Stimulated activated CD4-positive, alpha-beta T cell treated with anti-CD3 and anti-CD28 coated beads, Interleukin-1b, Interleukin-23, amount 100 ng/mL, for 24 hours (primary cell): ENCODE measurements around the gene UGT1A8.
"Not testable (repeated sequence)": the region's sequence is repeated elsewhere in the genome, so short reads cannot be mapped to it uniquely, and the experiment has no call there.

ENCODE experiments used
- DNase-seq, 4 experiments: peaks; one replicate each; pipeline ENCODE4 v3.0.0-alpha.2; 2020; ENCODE audit warnings: low read depth in 4 of 4, low spot score in 1 of 4

Gene UGT1A8

DNA sequence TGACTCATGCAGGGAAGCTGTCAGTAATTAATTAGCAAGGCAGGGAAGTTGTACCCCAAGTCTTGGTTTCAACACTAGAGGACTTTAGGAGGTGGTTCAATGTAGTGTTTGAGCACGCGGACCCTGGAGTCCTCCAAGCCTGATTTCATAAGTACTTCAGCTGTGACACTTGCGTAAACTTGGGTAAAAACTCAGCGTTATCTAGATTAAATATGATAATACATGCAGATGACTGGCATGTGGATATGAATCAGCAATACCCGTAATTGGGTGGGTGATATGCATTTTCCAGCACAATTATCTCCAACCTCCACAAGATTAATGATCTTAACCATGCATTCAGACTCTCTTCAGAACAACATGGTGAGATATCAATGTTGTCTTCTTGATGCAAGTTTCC is 69.5 kb downstream of the UGT1A8 start:
- no peak for DNase-seq

DNA sequence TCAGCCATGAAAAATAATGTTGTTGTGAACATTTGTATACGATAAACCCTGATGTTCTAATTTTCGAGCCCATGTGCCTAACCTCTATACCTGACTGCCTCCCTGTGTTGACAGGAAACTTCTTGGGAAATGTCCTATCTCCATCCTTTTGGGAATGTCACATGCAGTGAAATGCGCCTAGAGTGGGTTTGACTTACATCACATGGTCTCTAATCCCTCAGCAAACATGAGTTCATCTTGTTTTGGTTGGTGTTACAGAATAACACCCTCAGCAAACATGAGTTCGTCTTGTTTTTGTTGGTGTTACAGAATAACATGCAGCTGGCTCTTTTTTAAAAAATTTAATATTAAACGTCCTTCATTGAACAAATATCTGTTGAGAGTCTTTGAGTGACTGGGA is 70.9 kb downstream of the UGT1A8 start:
- DNase-seq = no peak

DNA sequence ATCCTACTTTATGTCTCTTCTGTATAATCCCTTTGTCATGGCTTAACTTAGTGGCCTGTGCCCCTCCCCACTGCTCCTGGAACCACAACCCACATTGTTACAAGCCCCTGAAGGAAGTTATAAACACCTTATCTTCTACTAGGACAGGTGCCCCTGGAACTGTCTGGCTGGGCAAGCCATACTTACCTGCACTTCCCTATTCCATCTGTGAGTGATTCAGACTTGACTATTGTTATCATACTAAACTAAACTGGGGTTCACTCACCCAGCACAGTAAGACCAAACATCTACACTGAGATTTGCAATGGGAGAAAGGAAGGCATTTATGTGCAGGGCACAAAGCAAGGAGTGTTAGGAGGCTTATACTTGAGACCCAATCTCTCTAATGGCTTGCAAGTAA is 71.6 kb downstream of the UGT1A8 start:
- no peak for DNase-seq

DNA sequence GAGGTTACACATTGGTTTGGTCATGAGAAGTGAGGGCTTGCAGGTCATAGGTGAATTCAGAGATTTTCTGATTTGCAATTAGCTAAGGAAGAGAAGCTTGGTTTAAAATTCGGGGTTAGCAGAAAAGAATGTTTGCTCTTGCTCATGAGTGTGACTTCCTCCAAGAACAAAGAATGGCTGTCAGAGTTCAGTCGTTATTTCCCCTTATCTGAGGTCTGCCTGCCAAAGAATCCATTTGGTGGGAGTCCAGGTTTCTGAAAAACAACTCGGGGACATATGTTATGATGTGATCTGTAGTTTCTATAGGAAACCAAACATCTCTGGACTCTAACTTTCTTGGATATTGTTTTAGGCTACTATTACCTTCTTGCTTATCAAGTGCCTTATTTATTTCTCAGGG is 72.1 kb downstream of the UGT1A8 start:
- DNase-seq = no peak

DNA sequence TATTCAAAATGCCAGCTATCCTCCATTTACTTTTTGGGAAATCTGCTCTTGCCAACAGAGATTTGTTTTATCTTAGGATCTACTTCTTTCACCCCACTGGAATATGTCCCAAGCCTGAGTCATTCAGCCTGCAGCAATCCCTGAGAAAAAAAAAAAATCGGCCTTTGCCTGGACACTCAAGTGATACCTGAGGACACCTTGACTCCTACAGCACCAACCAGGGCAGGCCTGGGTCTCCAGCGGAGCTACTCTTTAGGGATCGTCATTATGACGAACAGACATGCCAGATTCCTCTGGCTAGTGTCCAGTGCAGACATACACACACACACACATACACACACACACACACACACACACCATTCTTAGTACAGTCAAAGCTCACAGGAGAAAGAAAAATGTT is 73.0 kb downstream of the UGT1A8 start:
- DNase-seq = no peak

DNA sequence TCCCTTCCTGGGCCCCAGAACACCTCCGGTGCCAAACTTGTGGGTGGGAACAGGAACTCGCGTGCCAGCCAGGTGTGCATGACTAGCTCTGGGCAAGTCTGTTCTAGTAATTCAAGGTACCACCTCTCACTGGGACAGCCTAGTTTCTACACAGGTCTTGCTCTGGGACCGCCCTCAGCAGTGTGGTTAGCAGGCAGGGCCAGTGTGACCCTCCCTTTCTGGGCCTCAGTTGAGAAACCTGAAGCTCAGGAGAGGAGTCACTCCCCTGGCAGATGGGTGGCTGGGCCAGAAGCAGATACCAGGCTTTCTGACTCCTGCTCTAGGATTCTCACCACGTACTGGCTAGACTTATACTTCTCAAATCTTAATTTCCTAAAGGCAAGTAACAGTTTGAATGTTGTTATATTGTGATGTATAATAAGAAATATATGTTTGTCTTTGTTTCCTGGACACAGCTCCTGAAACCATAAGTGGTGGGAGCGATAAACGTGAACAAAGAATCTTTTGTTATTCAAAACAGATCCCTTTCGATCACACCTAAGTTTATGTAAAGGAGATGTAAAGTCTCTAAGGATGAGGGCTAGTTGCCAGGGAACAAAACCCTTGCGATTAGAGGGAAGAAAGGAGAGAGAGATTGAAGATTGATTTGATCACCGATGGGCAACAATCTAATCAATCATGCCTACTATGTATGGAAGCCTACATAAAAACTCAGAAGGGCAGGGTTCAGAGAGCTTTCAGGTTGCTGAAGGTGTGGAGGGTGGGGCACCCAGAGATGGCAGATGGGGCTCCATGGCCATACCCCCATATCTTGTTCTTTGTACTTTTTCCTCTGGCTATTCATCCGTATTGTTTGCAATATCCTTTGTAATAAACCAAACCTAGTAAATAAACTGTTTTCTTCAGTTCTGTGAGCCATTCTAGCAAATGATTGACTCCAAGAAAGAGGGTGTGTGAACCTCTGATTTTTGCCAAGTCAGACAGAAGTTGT is 74.3 kb downstream of the UGT1A8 start:
- DNase-seq = no peak

DNA sequence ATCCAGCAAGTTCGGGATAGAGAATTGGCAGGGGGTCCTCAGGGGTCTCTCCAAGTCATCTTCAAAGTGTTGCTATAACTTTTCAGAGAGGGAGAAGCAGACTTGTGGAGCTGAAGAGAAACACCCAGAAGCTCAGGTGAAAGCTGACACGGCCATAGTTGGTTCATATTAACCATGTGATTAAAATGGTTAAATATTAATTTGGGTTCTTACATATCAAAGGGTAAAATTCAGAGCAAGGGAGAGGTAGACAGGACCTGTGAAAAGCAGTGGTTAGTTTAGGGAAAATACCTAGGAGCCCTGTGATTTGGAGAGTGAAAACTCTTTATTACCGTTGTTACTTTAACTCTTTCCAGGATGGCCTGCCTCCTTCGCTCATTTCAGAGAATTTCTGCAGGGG is 75.2 kb downstream of the UGT1A8 start, which contains the start of gene UGT1A6:
Gene UGT1A6 (plus strand): TSS at position 243 of the 400 bp plus-strand sequence. CDS start 115 bp downstream, at position 358.
- no peak for DNase-seq

DNA sequence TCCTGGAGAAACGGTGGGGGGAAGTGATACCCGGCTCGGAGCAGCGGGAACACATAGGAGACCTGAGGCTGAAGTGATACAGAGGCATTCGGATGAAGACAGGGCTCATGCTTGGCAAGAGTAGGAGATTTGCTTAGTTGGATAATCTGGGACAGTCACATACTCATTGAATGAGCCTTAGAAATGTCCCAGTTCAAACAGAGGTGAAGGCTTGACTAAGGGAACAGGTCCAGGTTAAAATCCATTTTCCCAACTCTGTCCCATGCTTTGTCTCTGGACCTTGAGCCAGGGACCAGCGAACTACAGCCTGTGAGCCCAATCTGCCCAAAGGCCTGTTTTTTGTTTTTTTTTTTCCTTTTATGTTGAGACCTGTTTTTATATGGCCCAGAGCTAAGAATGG is 76.5 kb downstream of the UGT1A8 start:
- no peak for DNase-seq

DNA sequence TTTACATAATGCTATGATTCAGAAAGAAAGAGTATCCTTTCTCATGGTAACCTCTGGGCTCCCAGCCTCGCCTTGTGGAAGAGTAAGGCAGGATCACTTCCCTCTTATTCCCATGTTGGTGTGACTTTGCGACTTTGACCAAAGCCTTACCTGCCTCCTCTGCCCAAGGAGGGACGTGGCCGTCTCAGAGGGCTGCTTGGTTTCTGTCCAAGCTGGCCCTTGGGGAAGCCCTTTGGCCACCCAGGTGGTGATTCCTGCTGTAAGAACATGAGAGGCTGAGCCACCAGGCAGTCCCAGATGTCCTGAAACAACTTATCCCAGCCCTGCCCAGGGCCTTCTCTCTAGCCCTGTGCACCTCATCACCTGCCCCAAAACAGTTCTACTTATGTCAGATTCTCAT is 81.3 kb downstream of the UGT1A8 start:
- DNase-seq = no peak

DNA sequence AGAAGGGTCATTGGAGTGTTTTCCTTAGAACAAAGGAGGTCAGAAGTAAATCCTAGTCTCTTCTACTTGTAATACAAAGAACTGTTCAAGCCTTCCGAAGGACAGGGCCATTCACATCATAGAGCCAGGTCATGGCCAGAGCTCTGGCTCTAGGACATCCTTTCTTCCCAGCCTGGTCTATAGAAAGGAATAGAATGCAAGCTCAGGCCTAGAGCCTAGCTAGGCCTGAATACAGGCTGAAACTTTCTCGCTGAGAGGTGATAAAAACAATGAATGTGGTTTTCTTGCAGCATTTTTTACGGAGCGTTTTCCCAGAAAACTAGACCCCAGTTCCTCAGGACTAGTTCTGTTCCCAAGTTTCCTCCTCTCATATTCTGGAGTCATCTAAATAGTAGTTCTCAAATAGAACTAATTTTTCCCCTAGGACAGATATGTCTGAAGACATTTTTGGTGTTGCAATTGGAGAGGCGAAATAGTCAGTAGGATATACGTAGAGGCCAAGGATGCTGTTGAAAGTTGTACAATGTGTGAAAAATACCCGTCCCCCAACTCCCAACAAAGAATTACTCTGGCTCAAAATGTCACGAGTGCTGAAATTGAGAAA is 82.1 kb downstream of the UGT1A8 start:
- DNase-seq = no peak

DNA sequence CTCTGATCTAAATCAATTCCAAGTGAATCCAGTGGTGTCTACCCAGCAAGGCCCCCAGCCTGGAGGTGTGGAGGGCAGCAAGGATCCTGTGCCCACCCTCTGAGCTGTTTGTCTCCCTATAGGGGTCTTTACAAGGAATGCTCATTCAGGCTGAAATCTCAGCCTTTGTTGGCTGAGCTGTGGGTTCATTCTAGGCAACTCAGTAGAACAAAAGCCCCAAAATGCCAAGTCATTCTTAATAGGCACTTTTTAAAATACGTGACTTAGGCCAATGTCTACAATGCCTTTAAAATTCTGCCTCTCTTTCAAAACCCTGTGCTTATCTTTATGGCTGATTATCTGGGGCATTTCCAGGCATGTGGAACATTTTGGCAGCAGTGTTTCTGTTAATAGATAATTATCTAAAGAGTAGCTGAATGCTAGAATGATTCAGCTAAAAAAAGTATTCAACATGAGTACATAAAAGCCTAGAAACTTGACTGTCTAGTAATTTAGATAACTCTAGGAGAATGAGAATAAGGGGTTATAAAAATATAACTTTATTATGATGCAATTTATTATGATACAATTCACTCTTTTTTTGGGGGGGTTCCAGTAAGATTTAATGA is 82.7 kb downstream of the UGT1A8 start:
- DNase-seq = no peak

DNA sequence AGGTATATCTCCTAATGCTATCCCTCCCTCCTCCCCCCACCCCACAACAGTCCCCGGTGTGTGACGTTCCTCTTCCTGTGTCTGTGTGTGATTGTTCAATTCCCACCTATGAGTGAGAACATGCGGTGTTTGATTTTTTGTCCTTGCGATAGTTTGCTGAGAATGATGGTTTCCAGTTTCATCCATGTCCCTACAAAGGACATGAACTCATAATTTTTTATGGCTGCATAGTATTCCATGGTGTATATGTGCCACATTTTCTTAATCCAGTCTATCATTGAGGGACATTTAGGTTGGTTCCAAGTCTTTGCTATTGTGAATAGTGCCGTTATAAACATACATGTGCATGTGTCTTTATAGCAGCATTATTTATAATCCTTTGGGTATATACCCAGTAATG is 83.4 kb downstream of the UGT1A8 start:
- DNase-seq = not testable (repeated sequence)

DNA sequence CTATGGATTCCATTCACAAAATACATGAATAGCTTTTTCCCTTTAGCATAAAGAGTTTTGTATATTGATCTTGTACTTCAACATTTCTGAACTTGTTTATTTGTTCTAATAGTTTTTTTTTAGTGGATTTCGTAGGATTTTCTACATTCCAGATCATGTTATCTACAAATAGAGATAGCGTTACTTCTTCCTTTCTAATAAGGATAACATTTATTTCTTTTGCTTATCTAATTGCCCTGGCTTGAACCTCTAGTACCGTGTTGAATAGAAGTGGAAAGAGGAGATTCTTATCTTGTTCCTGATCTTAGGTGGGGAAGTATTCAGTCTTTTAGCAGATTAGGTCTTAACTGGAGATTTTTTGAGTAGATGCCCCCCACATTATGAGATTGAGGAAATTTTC is 84.8 kb downstream of the UGT1A8 start:
- no peak for DNase-seq

DNA sequence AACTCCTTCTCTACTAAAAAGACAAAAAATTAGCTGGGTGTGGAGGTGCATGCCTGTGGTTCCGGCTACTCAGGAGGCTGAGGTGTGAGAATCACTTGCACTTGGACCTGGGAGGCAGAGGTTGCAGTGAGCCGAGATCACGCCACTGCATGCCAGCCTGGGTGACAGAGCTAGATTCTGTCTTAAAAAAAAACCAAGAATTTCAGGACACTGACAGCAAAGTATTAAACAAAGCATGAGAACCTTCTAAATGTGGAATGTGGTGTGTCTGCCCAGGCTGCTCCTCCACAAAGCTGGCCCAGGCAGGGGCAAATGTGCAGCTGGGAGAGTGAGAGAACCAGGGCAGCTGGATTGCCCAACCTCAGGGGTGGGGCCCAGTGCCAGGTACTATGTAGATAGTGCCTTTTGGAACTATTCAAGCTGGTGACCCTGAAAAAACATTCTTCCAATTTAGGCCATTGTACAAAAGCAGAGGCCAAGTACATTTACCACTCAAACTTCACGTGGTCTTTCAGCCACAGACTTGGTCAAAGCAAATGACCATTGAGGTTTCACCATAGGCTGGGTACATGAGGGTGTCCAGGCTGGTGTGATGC is 88.6 kb downstream of the UGT1A8 start:
- DNase-seq = no peak

DNA sequence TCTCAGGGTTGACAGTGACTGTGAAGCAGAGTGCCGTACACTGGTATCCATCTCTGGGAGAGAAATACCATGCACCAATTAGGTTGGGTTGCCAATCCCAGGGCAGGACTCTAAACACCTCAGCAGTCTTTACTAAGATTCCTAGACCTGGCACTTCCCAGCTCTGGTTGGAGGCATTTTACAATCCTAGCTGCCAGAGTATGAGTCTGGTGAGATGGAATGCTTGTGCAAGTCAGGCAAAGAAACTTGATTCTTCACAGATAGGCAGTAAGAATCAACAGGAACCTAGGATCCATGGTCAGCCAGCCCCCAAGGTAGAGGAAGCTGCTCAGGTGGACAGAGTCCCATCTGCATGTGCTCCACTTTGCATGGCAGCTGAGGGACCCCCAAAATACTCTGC is 89.3 kb downstream of the UGT1A8 start:
- DNase-seq = no peak

DNA sequence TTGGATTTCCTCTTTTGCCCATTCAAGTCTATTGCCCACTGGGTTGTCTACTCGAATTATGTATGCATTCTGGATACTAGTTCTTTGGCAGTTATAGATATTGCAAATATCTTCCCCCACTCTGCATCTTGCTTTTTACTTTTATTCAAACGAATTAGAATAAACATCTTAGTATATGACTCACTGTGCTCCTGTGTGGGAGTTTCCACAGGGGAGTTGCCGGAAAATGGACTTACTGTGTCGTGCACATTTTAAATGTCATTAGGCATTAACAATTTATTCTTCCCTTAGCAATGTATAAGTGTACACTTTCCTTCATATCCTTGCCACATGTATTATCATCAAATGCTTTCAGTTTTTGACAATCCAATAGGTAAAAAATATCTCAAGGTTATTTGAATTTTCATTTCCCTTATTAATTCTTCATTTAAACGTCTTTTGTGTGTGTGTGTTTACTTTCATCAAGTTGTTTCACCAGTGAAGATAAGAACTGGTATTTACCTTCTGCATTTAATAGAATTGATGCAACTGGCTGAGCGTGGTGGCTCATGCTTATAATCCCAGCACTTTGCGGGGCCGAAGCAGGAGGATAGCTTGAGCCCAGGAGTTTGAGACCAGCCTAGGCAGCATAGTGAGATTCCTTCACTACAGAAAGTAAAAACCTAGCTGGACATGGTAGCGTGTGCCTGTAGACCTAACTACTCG is 90.7 kb downstream of the UGT1A8 start:
- no peak for DNase-seq

DNA sequence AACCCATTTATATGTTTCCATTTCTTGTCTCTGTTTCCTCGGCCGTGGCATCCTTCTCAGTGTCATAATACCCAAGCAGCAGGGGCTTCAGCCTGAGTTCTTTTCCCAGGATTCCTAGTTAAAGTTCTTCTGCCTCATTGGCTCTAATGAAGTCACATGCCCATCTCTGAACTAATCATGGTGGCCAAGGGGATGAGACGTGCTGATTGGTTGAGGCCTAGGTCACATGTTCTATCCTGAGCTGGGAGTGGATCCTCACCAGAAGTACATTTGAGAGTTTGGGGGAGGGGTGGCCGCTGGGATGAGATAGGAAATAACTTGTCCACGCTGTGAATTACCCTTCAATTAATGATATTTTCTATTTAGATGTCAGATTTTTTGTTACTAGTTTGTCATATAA is 91.5 kb downstream of the UGT1A8 start:
- no peak for DNase-seq

DNA sequence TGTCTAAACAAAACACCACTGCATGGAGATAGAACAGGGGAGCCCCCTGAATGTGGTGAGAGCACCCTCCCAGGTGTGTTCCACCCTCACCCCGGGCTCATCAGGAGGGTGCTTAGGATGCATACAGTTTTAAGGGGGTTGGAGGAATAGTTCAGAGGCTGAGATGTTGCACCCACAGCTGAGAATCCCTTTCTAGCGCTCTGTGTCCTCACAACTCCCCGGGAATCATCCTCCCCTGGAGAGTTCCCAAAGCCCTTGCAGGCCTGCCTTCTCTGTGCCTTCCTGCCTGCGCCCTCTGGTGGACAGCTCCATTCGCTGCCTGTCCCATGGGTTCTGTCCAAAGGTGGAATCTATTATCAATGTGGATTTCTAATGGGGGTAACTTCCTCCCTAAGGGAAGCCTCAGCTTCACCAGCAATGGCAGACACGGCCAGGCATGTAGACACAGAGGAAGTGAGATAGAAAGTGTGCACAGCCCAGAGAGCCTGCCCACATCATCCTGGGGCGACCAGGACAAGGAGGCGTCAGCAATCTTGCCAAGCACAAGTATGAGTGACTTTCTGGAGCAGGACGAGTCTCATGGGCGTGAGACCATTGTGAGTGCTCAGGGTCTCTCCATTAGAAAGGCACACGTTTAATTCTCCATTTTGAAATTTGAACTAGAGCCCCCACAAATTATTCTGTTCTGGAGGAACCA is 94.0 kb downstream of the UGT1A8 start:
- DNase-seq = peak; percentile 46 to 56 (median 52)

DNA sequence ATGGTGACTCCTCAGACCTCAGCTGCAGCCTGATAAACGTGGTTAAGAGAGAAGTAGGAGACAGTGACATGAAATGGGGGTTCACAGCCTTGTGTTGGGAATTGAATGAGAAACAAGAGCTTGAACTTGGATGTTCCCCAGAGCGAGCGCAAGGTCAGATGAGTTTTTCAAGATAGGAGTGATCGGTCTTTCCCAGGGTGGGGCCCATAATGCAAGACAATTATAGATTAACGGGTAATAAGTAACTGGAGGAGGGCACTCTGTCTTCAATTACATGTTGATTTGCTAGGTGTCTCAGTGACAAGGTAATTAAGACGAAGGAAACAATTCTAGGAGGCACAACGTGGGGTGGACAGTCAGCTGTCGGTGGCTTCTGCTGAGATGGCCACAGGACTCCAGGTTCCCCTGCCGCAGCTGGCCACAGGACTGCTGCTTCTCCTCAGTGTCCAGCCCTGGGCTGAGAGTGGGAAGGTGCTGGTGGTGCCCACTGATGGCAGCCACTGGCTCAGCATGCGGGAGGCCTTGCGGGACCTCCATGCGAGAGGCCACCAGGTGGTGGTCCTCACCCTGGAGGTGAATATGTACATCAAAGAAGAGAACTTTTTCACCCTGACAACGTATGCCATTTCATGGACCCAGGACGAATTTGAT is 95.3 kb downstream of the UGT1A8 start, which contains the start of gene UGT1A5:
Gene UGT1A5 (plus strand): TSS at position 297 of the 651 bp plus-strand sequence. CDS start 85 bp downstream, at position 382.
- DNase-seq = no peak

DNA sequence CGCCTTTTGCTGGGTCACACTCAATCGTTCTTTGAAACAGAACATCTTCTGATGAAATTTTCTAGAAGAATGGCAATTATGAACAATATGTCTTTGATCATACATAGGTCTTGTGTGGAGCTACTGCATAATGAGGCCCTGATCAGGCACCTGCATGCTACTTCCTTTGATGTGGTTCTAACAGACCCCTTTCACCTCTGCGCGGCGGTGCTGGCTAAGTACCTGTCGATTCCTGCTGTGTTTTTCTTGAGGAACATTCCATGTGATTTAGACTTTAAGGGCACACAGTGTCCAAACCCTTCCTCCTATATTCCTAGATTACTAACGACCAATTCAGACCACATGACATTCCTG is 95.8 kb downstream of the UGT1A8 start:
- no peak for DNase-seq
